GM19099 (cell line): ENCODE results near the gene DMBX1.

Source experiments
- POLR2A ChIP-seq: IDR thresholded peaks from 3 replicates; pipeline ENCODE4 v1.6.1; 2011; ENCODE audit warnings: low read depth; ENCODE audit not compliant: insufficient read length; ENCODE audit errors: extremely low read depth

The DMBX1 gene

GRCh38 chr1:46489638-46490405, at the start of gene DMBX1:
Gene DMBX1, plus strand, starts transcription at chr1:46489836. Its CDS starts 17,175 bp downstream, at chr1:46507011.
- no peak for TF ChIP-seq POLR2A

- TF ChIP-seq POLR2A: no peak
Measured at GRCh38 chr1:46440478-46440877, 49.2 kb upstream of the DMBX1 start.

GRCh38 chr1:46442317-46443161, 47.1 kb upstream of the DMBX1 start:
- TF ChIP-seq POLR2A: no peak

- TF ChIP-seq POLR2A: no peak
Measured at GRCh38 chr1:46444466-46444865, 45.2 kb upstream of the DMBX1 start.

- TF ChIP-seq POLR2A: no peak
Measured at GRCh38 chr1:46445773-46446256, 43.8 kb upstream of the DMBX1 start.

- TF ChIP-seq POLR2A: no peak
Measured at GRCh38 chr1:46446646-46447498, 42.8 kb upstream of the DMBX1 start.

GRCh38 chr1:46447499-46448108, 42.0 kb upstream of the DMBX1 start:
- no peak for TF ChIP-seq POLR2A

- no peak for TF ChIP-seq POLR2A
Measured at GRCh38 chr1:46448109-46448911, 41.3 kb upstream of the DMBX1 start.

GRCh38 chr1:46449223-46450159, 40.1 kb upstream of the DMBX1 start:
- TF ChIP-seq POLR2A: no peak

GRCh38 chr1:46450160-46450517, 39.5 kb upstream of the DMBX1 start:
- no peak for TF ChIP-seq POLR2A

GRCh38 chr1:46451948-46452930, 37.4 kb upstream of the DMBX1 start:
- TF ChIP-seq POLR2A: no peak

GRCh38 chr1:46452931-46453325, 36.7 kb upstream of the DMBX1 start:
- TF ChIP-seq POLR2A: no peak

GRCh38 chr1:46453449-46453848, 36.2 kb upstream of the DMBX1 start:
- no peak for TF ChIP-seq POLR2A
